HEK293 (cell line): ENCODE results near the gene MBNL2.

Source experiments
- SCRT1 ChIP-seq: fragments of 450-650 bp; formaldehyde crosslinking; IDR thresholded peaks from 2 replicates; pipeline ENCODE4 v1.5.1; 2016; ENCODE audit warnings: missing biosample characterization, missing genetic modification characterization, borderline replicate concordance
- SP2 ChIP-seq: fragments of 450-650 bp; formaldehyde crosslinking; IDR thresholded peaks from 2 replicates; pipeline ENCODE4 v1.5.1; 2016; ENCODE audit warnings: missing biosample characterization, missing genetic modification characterization
- SP3 ChIP-seq: fragments of 450-650 bp; formaldehyde crosslinking; IDR thresholded peaks from 2 replicates; pipeline ENCODE4 v1.5.1; 2016; ENCODE audit warnings: missing biosample characterization, missing genetic modification characterization
- TSHZ1 ChIP-seq: fragments of 450-650 bp; formaldehyde crosslinking; IDR thresholded peaks from 2 replicates; pipeline ENCODE4 v1.5.1; 2016; ENCODE audit warnings: missing biosample characterization, missing genetic modification characterization, borderline replicate concordance
- WT1 ChIP-seq: fragments of 450-650 bp; formaldehyde crosslinking; IDR thresholded peaks from 2 replicates; pipeline ENCODE4 v1.5.1; 2016; ENCODE audit warnings: missing biosample characterization, missing genetic modification characterization
- YY2 ChIP-seq: fragments of 450-650 bp; formaldehyde crosslinking; IDR thresholded peaks from 2 replicates; pipeline ENCODE4 v1.5.1; 2016; ENCODE audit warnings: missing biosample characterization, missing genetic modification characterization
- ZNF169 ChIP-seq: fragments of 450-650 bp; formaldehyde crosslinking; IDR thresholded peaks from 2 replicates; pipeline ENCODE4 v1.5.1; 2016; ENCODE audit warnings: missing biosample characterization, missing genetic modification characterization
- ZNF175 ChIP-seq: fragments of 450-650 bp; formaldehyde crosslinking; IDR thresholded peaks from 2 replicates; pipeline ENCODE4 v1.5.1; 2016; ENCODE audit warnings: missing biosample characterization, missing genetic modification characterization
- ZNF18 ChIP-seq: fragments of 450-650 bp; formaldehyde crosslinking; IDR thresholded peaks from 2 replicates; pipeline ENCODE4 v1.5.1; 2016; ENCODE audit warnings: missing biosample characterization, missing genetic modification characterization
- ZNF2 ChIP-seq: fragments of 450-650 bp; formaldehyde crosslinking; IDR thresholded peaks from 2 replicates; pipeline ENCODE4 v1.5.1; 2016; ENCODE audit warnings: missing biosample characterization, missing genetic modification characterization
- ZNF239 ChIP-seq: fragments of 450-650 bp; formaldehyde crosslinking; IDR thresholded peaks from 2 replicates; pipeline ENCODE4 v1.5.1; 2016; ENCODE audit warnings: missing biosample characterization, missing genetic modification characterization
- ZNF324 ChIP-seq: fragments of 450-650 bp; formaldehyde crosslinking; IDR thresholded peaks from 2 replicates; pipeline ENCODE4 v1.5.1; 2016; ENCODE audit warnings: missing biosample characterization, missing genetic modification characterization
- ZNF350 ChIP-seq: fragments of 450-650 bp; formaldehyde crosslinking; IDR thresholded peaks from 2 replicates; pipeline ENCODE4 v1.5.0; 2017; ENCODE audit warnings: missing biosample characterization, mild to moderate bottlenecking, missing genetic modification characterization
- ZNF558 ChIP-seq: fragments of 450-650 bp; formaldehyde crosslinking; IDR thresholded peaks from 2 replicates; pipeline ENCODE4 v1.5.1; 2016; ENCODE audit warnings: missing biosample characterization, missing genetic modification characterization
- ZNF571 ChIP-seq: fragments of 450-650 bp; formaldehyde crosslinking; IDR thresholded peaks from 2 replicates; pipeline ENCODE4 v1.5.0; 2017; ENCODE audit warnings: missing biosample characterization, missing genetic modification characterization
- ZNF600 ChIP-seq: fragments of 450-650 bp; formaldehyde crosslinking; IDR thresholded peaks from 2 replicates; pipeline ENCODE4 v1.5.1; 2016; ENCODE audit warnings: missing biosample characterization, missing genetic modification characterization
- ZNF660 ChIP-seq: fragments of 450-650 bp; IDR thresholded peaks from 2 replicates; pipeline ENCODE4 v1.5.1; 2018; ENCODE audit warnings: missing biosample characterization, mild to moderate bottlenecking, missing genetic modification characterization
- ZNF692 ChIP-seq: fragments of 450-650 bp; formaldehyde crosslinking; IDR thresholded peaks from 2 replicates; pipeline ENCODE4 v1.5.1; 2016; ENCODE audit warnings: missing biosample characterization, missing genetic modification characterization
- ZNF785 ChIP-seq: fragments of 450-650 bp; formaldehyde crosslinking; IDR thresholded peaks from 2 replicates; pipeline ENCODE4 v1.5.1; 2016; ENCODE audit warnings: missing biosample characterization, missing genetic modification characterization
- ZNF791 ChIP-seq: fragments of 450-650 bp; formaldehyde crosslinking; IDR thresholded peaks from 2 replicates; pipeline ENCODE4 v1.5.1; 2016; ENCODE audit warnings: missing biosample characterization, missing genetic modification characterization
- ZSCAN23 ChIP-seq: fragments of 450-650 bp; formaldehyde crosslinking; IDR thresholded peaks from 2 replicates; pipeline ENCODE4 v1.5.1; 2016; ENCODE audit warnings: missing biosample characterization, missing genetic modification characterization
- TF ChIP-seq, protein P1 (sequence below): sonication (generic); formaldehyde crosslinking; IDR thresholded peaks from 2 replicates; pipeline ENCODE4 v1.8.1; 2022; ENCODE audit warnings: mild to moderate bottlenecking, moderate library complexity, missing genetic modification reagents
- TF ChIP-seq, protein P2 (sequence below): fragments of 450-650 bp; formaldehyde crosslinking; IDR thresholded peaks from 2 replicates; pipeline ENCODE4 v1.5.0; 2017; ENCODE audit warnings: missing biosample characterization, missing genetic modification characterization, borderline replicate concordance
- TF ChIP-seq, protein P3 (sequence below): fragments of 450-650 bp; formaldehyde crosslinking; IDR thresholded peaks from 2 replicates; pipeline ENCODE4 v1.5.1; 2016; ENCODE audit warnings: missing biosample characterization, missing genetic modification characterization
- TF ChIP-seq, protein P4 (sequence below): fragments of 450-650 bp; formaldehyde crosslinking; IDR thresholded peaks from 2 replicates; pipeline ENCODE4 v1.5.1; 2016; ENCODE audit warnings: missing biosample characterization, missing genetic modification characterization

Gene MBNL2

DNA sequence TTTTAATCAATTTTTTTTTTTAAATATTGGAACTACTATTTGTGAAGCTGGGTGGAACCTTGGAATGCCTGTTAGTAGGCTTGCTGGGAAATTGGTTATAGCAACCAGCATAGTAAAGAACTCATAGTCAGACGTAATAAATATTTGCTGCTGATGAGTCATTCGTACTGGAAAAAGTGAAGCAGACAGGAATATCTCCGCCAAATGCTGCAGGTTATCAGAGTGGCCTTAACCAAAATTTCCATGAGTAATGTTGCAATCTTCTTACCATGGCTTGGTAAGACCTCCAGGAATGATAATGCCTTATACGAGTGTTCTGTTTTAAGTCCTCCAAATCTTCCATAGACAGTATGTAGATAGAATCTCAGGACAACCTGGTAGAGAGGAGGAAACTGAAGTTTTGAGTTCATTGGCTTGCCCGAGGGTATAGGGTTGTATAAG is 34.2 kb downstream of the MBNL2 start (continued):
- TF ChIP-seq ZNF169 (tag by site-specific recombination) (no peak), YY2 (tag by site-specific recombination) (no peak), ZNF558 (peak; percentile 78), SP3 (no peak), ZNF18 (tag by site-specific recombination) (no peak), ZNF350 (tag by site-specific recombination) (no peak), ZNF785 (no peak), ZNF239 (tag by site-specific recombination) (no peak), ZNF692 (tag by site-specific recombination) (no peak), ZNF175 (tag by site-specific recombination) (no peak), ZNF324 (tag by site-specific recombination) (0 out of 2 replicates have a peak, but pooled peaks have one; percentile 60), ZSCAN23 (tag by site-specific recombination) (no peak), ZNF2 (peak; percentile 52), TSHZ1 (tag by site-specific recombination) (peak; percentile 41; the same call in 1 of the 2 replicates), SCRT1 (tag by site-specific recombination) (no peak), WT1 (tag by site-specific recombination) (no peak), SP2 (tag by site-specific recombination) (no peak), ZNF660 (peak; percentile 97), ZNF791 (tag by site-specific recombination) (no peak), ZNF571 (tag by site-specific recombination) (no peak), ZNF600 (tag by site-specific recombination) (peak; percentile 51)
- TF ChIP-seq, protein P1, sequence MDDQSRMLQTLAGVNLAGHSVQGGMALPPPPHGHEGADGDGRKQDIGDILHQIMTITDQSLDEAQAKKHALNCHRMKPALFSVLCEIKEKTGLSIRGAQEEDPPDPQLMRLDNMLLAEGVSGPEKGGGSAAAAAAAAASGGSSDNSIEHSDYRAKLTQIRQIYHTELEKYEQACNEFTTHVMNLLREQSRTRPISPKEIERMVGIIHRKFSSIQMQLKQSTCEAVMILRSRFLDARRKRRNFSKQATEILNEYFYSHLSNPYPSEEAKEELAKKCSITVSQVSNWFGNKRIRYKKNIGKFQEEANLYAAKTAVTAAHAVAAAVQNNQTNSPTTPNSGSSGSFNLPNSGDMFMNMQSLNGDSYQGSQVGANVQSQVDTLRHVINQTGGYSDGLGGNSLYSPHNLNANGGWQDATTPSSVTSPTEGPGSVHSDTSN: no peak
- TF ChIP-seq, protein P2, sequence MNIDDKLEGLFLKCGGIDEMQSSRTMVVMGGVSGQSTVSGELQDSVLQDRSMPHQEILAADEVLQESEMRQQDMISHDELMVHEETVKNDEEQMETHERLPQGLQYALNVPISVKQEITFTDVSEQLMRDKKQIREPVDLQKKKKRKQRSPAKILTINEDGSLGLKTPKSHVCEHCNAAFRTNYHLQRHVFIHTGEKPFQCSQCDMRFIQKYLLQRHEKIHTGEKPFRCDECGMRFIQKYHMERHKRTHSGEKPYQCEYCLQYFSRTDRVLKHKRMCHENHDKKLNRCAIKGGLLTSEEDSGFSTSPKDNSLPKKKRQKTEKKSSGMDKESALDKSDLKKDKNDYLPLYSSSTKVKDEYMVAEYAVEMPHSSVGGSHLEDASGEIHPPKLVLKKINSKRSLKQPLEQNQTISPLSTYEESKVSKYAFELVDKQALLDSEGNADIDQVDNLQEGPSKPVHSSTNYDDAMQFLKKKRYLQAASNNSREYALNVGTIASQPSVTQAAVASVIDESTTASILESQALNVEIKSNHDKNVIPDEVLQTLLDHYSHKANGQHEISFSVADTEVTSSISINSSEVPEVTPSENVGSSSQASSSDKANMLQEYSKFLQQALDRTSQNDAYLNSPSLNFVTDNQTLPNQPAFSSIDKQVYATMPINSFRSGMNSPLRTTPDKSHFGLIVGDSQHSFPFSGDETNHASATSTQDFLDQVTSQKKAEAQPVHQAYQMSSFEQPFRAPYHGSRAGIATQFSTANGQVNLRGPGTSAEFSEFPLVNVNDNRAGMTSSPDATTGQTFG (tag by site-specific recombination): no peak
- TF ChIP-seq, protein P3, sequence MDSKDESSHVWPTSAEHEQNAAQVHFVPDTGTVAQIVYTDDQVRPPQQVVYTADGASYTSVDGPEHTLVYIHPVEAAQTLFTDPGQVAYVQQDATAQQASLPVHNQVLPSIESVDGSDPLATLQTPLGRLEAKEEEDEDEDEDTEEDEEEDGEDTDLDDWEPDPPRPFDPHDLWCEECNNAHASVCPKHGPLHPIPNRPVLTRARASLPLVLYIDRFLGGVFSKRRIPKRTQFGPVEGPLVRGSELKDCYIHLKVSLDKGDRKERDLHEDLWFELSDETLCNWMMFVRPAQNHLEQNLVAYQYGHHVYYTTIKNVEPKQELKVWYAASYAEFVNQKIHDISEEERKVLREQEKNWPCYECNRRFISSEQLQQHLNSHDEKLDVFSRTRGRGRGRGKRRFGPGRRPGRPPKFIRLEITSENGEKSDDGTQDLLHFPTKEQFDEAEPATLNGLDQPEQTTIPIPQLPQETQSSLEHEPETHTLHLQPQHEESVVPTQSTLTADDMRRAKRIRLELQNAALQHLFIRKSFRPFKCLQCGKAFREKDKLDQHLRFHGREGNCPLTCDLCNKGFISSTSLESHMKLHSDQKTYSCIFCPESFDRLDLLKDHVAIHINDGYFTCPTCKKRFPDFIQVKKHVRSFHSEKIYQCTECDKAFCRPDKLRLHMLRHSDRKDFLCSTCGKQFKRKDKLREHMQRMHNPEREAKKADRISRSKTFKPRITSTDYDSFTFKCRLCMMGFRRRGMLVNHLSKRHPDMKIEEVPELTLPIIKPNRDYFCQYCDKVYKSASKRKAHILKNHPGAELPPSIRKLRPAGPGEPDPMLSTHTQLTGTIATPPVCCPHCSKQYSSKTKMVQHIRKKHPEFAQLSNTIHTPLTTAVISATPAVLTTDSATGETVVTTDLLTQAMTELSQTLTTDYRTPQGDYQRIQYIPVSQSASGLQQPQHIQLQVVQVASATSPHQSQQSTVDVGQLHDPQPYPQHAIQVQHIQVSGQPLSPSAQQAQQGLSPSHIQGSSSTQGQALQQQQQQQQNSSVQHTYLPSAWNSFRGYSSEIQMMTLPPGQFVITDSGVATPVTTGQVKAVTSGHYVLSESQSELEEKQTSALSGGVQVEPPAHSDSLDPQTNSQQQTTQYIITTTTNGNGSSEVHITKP (tag by site-specific recombination): peak; percentile 29; the same call in 1 of the 2 replicates
- TF ChIP-seq, protein P4, sequence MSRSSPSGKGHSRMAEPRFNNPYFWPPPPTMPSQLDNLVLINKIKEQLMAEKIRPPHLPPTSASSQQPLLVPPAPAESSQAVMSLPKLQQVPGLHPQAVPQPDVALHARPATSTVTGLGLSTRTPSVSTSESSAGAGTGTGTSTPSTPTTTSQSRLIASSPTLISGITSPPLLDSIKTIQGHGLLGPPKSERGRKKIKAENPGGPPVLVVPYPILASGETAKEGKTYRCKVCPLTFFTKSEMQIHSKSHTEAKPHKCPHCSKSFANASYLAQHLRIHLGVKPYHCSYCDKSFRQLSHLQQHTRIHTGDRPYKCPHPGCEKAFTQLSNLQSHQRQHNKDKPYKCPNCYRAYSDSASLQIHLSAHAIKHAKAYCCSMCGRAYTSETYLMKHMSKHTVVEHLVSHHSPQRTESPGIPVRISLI (tag by site-specific recombination): peak; percentile 62; the same call in 1 of the 2 replicates
